H9 (cell line): ENCODE measurements around the gene SCLY. TPM values are rescaled to one million over a fixed set of nuclear protein-coding genes. Genes with fewer than 3 reads are reported as not detected.

Source experiments
- DNase-seq: peaks from one replicate; pipeline ENCODE4 v3.0.0-alpha.2; 2017
- H2AFZ ChIP-seq: one replicate; pipeline ENCODE4 v1.6.1; 2013; ENCODE audit warnings: mild to moderate bottlenecking, low read length, control low read depth, moderate library complexity
- H2AK5ac ChIP-seq: 2 replicates; pipeline ENCODE4 v1.6.1; 2013; ENCODE audit warnings: low read length, control low read depth, mixed read lengths; ENCODE audit not compliant: insufficient read length
- H2BK120ac ChIP-seq: one replicate; pipeline ENCODE4 v1.6.1; 2013; ENCODE audit warnings: low read depth, mild to moderate bottlenecking, low read length, control low read depth, inconsistent platforms; ENCODE audit not compliant: poor library complexity, severe bottlenecking
- H2BK12ac ChIP-seq: 2 replicates; pipeline ENCODE4 v1.6.1; 2013; ENCODE audit warnings: low read length, control low read depth, mixed read lengths, low read depth; ENCODE audit not compliant: insufficient read length
- H2BK15ac ChIP-seq: 2 replicates; pipeline ENCODE4 v1.6.1; 2013; ENCODE audit warnings: low read depth, low read length, control low read depth
- H2BK20ac ChIP-seq: one replicate; pipeline ENCODE4 v1.6.1; 2013; ENCODE audit warnings: low read depth, mild to moderate bottlenecking, low read length, control low read depth, inconsistent platforms; ENCODE audit not compliant: poor library complexity, severe bottlenecking
- H2BK5ac ChIP-seq: 2 replicates; pipeline ENCODE4 v1.6.1; 2013; ENCODE audit warnings: low read length, control low read depth, mixed read lengths; ENCODE audit not compliant: insufficient read length
- H3K14ac ChIP-seq: 2 replicates; pipeline ENCODE4 v1.6.1; 2013; ENCODE audit warnings: low read length, control low read depth; ENCODE audit not compliant: insufficient read depth
- H3K18ac ChIP-seq: 2 replicates; pipeline ENCODE4 v1.6.1; 2013; ENCODE audit warnings: low read depth, mild to moderate bottlenecking, mixed read lengths, low read length, control low read depth; ENCODE audit not compliant: insufficient read length
- H3K23ac ChIP-seq: 2 replicates; pipeline ENCODE4 v1.6.1; 2013; ENCODE audit warnings: low read length, control low read depth, mixed read lengths, low read depth; ENCODE audit not compliant: insufficient read length
- H3K23me2 ChIP-seq: 2 replicates; pipeline ENCODE4 v1.6.1; 2013; ENCODE audit warnings: low read depth, mild to moderate bottlenecking, mixed read lengths, low read length, control low read depth; ENCODE audit not compliant: insufficient read length, poor library complexity, severe bottlenecking
- H3K27ac ChIP-seq: 2 replicates; pipeline ENCODE4 v1.5.1; 2013; ENCODE audit warnings: low read length, control low read depth, mixed read lengths, low read depth; ENCODE audit not compliant: insufficient read length
- H3K27me3 ChIP-seq: 2 replicates; pipeline ENCODE4 v1.6.1; 2013; ENCODE audit warnings: low read length, control low read depth, inconsistent platforms; ENCODE audit not compliant: insufficient read depth
- H3K4ac ChIP-seq: 2 replicates; pipeline ENCODE4 v1.6.1; 2013; ENCODE audit warnings: low read depth, mild to moderate bottlenecking, control low read depth, inconsistent platforms, low read length, moderate library complexity
- H3K4me1 ChIP-seq: 2 replicates; pipeline ENCODE4 v1.6.1; 2013; ENCODE audit warnings: low read length, control low read depth, inconsistent platforms; ENCODE audit not compliant: insufficient read depth
- H3K4me2 ChIP-seq: 2 replicates; pipeline ENCODE4 v1.6.1; 2013; ENCODE audit warnings: low read length, control low read depth, mixed read lengths; ENCODE audit not compliant: insufficient read length, insufficient read depth
- H3K56ac ChIP-seq: 2 replicates; pipeline ENCODE4 v1.6.1; 2013; ENCODE audit warnings: low read depth, mild to moderate bottlenecking, mixed read lengths, low read length, control low read depth; ENCODE audit not compliant: insufficient read length
- H3K79me1 ChIP-seq: 2 replicates; pipeline ENCODE4 v1.6.1; 2013; ENCODE audit warnings: low read depth, mild to moderate bottlenecking, moderate library complexity, low read length, control low read depth, inconsistent platforms; ENCODE audit not compliant: insufficient read depth, poor library complexity, severe bottlenecking
- H3K79me2 ChIP-seq: 2 replicates; pipeline ENCODE4 v1.6.1; 2013; ENCODE audit warnings: low read length, control low read depth, inconsistent platforms; ENCODE audit not compliant: insufficient read depth
- H3K9ac ChIP-seq: 2 replicates; pipeline ENCODE4 v1.6.1; 2013; ENCODE audit warnings: low read length, control low read depth, mixed read lengths; ENCODE audit not compliant: insufficient read length; ENCODE audit errors: extremely low read depth
- H3K9me3 ChIP-seq: one replicate; pipeline ENCODE4 v1.6.1; 2013; ENCODE audit warnings: low read depth, low read length, inconsistent platforms; ENCODE audit not compliant: control insufficient read depth
- H3T11ph ChIP-seq: one replicate; pipeline ENCODE4 v1.6.1; 2013; ENCODE audit warnings: mild to moderate bottlenecking, low read length, control low read depth, inconsistent platforms
- H4K20me1 ChIP-seq: one replicate; pipeline ENCODE4 v1.6.1; 2013; ENCODE audit not compliant: control insufficient read depth, insufficient read length, insufficient read depth
- H4K5ac ChIP-seq: 2 replicates; pipeline ENCODE4 v1.6.1; 2013; ENCODE audit warnings: low read depth, mild to moderate bottlenecking, mixed read lengths, low read length, control low read depth; ENCODE audit not compliant: insufficient read length
- H4K8ac ChIP-seq: replicated peaks from 2 replicates; pipeline ENCODE4 v1.6.1; 2013; ENCODE audit warnings: low read length, control low read depth, mixed read lengths, low read depth; ENCODE audit not compliant: insufficient read length
- H4K91ac ChIP-seq: 2 replicates; pipeline ENCODE4 v1.6.1; 2013; ENCODE audit warnings: low read depth, mild to moderate bottlenecking, moderate library complexity, mixed read lengths, low read length, control low read depth; ENCODE audit not compliant: insufficient read length
- H3K27ac Mint-ChIP-seq, 3 experiments: 2 replicates in 2 of 3; 3 replicates in 1 of 3; pipeline ENCODE4 v1.8.0; 2020 to 2021; ENCODE audit warnings: mixed read lengths in 3 of 3, mild to moderate bottlenecking in 1 of 3, moderate library complexity in 1 of 3
- H3K27me3 Mint-ChIP-seq: 2 replicates; pipeline ENCODE4 v1.8.0; 2021; ENCODE audit warnings: low read depth, mild to moderate bottlenecking, moderate library complexity, mixed read lengths
- H3K36me3 Mint-ChIP-seq, 3 experiments: 2 replicates in 2 of 3; 3 replicates in 1 of 3; pipeline ENCODE4 v1.8.0; 2020 to 2021; ENCODE audit warnings: low read depth in 3 of 3, mixed read lengths in 3 of 3; ENCODE audit not compliant: insufficient read depth in 1 of 3
- H3K4me1 Mint-ChIP-seq, 2 experiments: 2 replicates each; pipeline ENCODE4 v1.8.0; 2020; ENCODE audit warnings: mixed read lengths in 2 of 2
- H3K4me3 Mint-ChIP-seq, 2 experiments: 2 replicates in 1 of 2; 3 replicates in 1 of 2; pipeline ENCODE4 v1.8.0; 2020 to 2021; ENCODE audit warnings: mild to moderate bottlenecking in 2 of 2, mixed read lengths in 2 of 2, moderate library complexity in 1 of 2
- H3K9me3 Mint-ChIP-seq, 2 experiments: 2 replicates in 1 of 2; 3 replicates in 1 of 2; pipeline ENCODE4 v1.8.0; 2020; ENCODE audit warnings: mild to moderate bottlenecking in 2 of 2, mixed read lengths in 2 of 2, moderate library complexity in 1 of 2
- WGBS: extraction: QIAGEN DNeasy Blood & Tissue Kit; methylation state at CpG from one replicate; pipeline ENCODE4 v1.1.7; 2013; ENCODE audit warnings: missing lambda C conversion rate, low lambda C conversion rate, mixed read lengths; ENCODE audit not compliant: insufficient read length; ENCODE audit errors: extremely low coverage; 5-methylcytosine and 5-hydroxymethylcytosine counted together
- total RNA-seq: library from RNA; stranded (reverse); gene quantifications from 2 replicates; pipeline ENCODE4 v1.2.1, GENCODE V29; 2021
- TF ChIP-seq, protein P1 (sequence below): fragments of 200-600 bp; sonication (generic); conservative IDR thresholded peaks from 3 replicates; pipeline ENCODE4 v1.8.0; 2021; ENCODE audit warnings: antibody characterized with exemption, mild to moderate bottlenecking

SCLY gene
- total RNA-seq, 1 experiment from 2014 or later: 55.3 TPM

DNA sequence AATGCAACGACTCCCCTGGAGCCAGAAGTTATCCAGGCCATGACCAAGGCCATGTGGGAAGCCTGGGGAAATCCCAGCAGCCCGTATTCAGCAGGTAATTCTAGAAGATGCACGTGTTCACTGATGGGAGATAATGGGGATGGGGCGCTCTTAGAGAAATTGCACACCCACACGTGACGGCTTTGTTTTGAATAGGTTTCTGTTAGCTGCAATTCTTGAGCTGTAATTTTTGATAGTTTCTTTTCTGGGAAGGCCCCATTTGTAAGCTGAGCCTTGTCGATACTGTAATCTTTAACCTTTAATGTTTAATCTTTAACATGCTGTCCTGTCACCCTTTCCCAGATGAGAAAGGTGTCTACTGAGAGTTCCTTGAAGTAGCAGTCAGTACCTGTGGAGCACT is 3.6 kb downstream of the SCLY start:
- Histone ChIP-seq H4K20me1 (no peaks in the 10 kb centered on the region), H3K79me1 (peaks cover 7% of the 10 kb centered on the region), H3K9ac (no peak overlapping the region), H3K23ac (no peak overlapping the region), H3K79me2 (peaks cover 2% of the 10 kb centered on the region; the same call in 1 of the 2 replicates), H2BK15ac (no peak overlapping the region), H4K8ac (no peak overlapping the region), H2BK20ac (no peak overlapping the region), H2BK120ac (no peak overlapping the region), H2BK5ac (no peak overlapping the region), H3K18ac (no peak overlapping the region), H2AK5ac (no peak overlapping the region), H2AFZ (no peak overlapping the region), H2BK12ac (no peak overlapping the region), H3K9me3 (no peaks in the 10 kb centered on the region), H4K91ac (no peak overlapping the region), H3K4me1 (peaks cover 6% of the 10 kb centered on the region), H3K27ac (no peak overlapping the region), H4K5ac (no peak overlapping the region), H3K4ac (no peak overlapping the region), H3K23me2 (peaks cover 9% of the 10 kb centered on the region), H3K14ac (no peak overlapping the region), H3K4me2 (no peak overlapping the region), H3K56ac (no peak overlapping the region), H3T11ph (no peak overlapping the region), H3K27me3 (no peaks in the 10 kb centered on the region)
- no peaks in the 10 kb centered on the region for H3K27me3 Mint-ChIP-seq
- no peak overlapping the region for H3K27ac Mint-ChIP-seq
- peaks cover 42 to 56% (median 49%) of the 10 kb centered on the region in 3 experiments for H3K36me3 Mint-ChIP-seq
- TF ChIP-seq, protein P1, sequence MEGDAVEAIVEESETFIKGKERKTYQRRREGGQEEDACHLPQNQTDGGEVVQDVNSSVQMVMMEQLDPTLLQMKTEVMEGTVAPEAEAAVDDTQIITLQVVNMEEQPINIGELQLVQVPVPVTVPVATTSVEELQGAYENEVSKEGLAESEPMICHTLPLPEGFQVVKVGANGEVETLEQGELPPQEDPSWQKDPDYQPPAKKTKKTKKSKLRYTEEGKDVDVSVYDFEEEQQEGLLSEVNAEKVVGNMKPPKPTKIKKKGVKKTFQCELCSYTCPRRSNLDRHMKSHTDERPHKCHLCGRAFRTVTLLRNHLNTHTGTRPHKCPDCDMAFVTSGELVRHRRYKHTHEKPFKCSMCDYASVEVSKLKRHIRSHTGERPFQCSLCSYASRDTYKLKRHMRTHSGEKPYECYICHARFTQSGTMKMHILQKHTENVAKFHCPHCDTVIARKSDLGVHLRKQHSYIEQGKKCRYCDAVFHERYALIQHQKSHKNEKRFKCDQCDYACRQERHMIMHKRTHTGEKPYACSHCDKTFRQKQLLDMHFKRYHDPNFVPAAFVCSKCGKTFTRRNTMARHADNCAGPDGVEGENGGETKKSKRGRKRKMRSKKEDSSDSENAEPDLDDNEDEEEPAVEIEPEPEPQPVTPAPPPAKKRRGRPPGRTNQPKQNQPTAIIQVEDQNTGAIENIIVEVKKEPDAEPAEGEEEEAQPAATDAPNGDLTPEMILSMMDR: no peak
- no peaks in the 10 kb centered on the region for H3K9me3 Mint-ChIP-seq
- H3K4me3 Mint-ChIP-seq: no peak overlapping the region
- H3K4me1 Mint-ChIP-seq: peaks cover 25 to 32% of the 10 kb centered on the region in 2 experiments
- DNase-seq: no peak
- WGBS: no CpG with 5 or more reads among the region's 7 CpGs
